ENCODE measurements around the gene PACRG. TPM values are rescaled to one million over a fixed set of nuclear protein-coding genes. Genes with fewer than 3 reads are reported as not detected.

Gene PACRG
- total and polyA plus RNA-seq, 10 of the 15 experiments (the other 5 are each of a cell fraction or from before 2014, with no cell fraction given) = not detected

- intact Hi-C loops (cut with micrococcal nuclease; ENCODE audit: unreplicated experiment) = no loop called here
- POLR2A ChIA-PET = no interaction called here
- TF ChIP-seq JUND (IDR thresholded peaks at IDR 0.05; ENCODE audit: low read depth, low read length) (no peak), GABPA (IDR thresholded peaks at IDR 0.05; ENCODE audit: low read depth) (no peak), GATAD2B (conservative IDR thresholded peaks at IDR 0.05; ENCODE audit: low read depth) (no peak), IRF3 (IDR thresholded peaks at IDR 0.05) (no peak), SMAD1 (IDR thresholded peaks at IDR 0.05; ENCODE audit: low read depth, partially characterized antibody) (no peak), NKRF (conservative IDR thresholded peaks at IDR 0.05) (no peak), ZBTB4 (CRISPR knock-in tag; IDR thresholded peaks at IDR 0.05) (no peak), PRDM15 (CRISPR knock-in tag; IDR thresholded peaks at IDR 0.05) (no peak), FOXK2 (IDR thresholded peaks at IDR 0.05) (no peak), CHD4 (IDR thresholded peaks at IDR 0.05) (no peak), MXI1 (IDR thresholded peaks at IDR 0.05; ENCODE audit: low read depth, low read length) (no peak), HCFC1 (IDR thresholded peaks at IDR 0.05; ENCODE audit: low read length) (no peak), PBX3 (IDR thresholded peaks at IDR 0.05; ENCODE audit: insufficient replicate concordance, low read depth, low read length) (no peak), ZNF24 (IDR thresholded peaks at IDR 0.05) (no peak)
Measured at GRCh38 chr6:163123098-163123497, 395.3 kb downstream of the PACRG start.

More at GRCh38 chr6:163123098-163123497, 395.3 kb downstream of the PACRG start:
- ChIA-PET SMC1A (ENCODE audit: uncharacterized antibody, unreplicated experiment) (no interaction called here), RAD21 (ENCODE audit: unreplicated experiment) (no interaction called here), CTCF (interaction anchor here (0.7 kb wide), 1 partner anchor 464 kb away, joined by 3 read pairs; no protein-coding TSS in a partner anchor)
- H3K4me3 ChIP-seq = no peak overlapping the region
- in situ Hi-C loops (cut with MboI) = no loop called here
- H3K36me3 ChIP-seq (ENCODE audit: control insufficient read depth in 2 of 2, insufficient read depth in 2 of 2, low read length in 1 of 2) = no peaks in the 10 kb centered on the region
- no peak overlapping the region for H3K9ac ChIP-seq (ENCODE audit: control insufficient read depth, insufficient read depth, low read length)
- WGBS (ENCODE audit: insufficient coverage, insufficient replicate concordance, low lambda C conversion rate, missing lambda C conversion rate) = 70% methylated on average over 9 of the region's 9 CpGs
- H3K79me2 ChIP-seq (ENCODE audit: control insufficient read depth, insufficient read depth, low read length) = no peaks in the 10 kb centered on the region
- FAIRE-seq = no peak
- no peaks in the 10 kb centered on the region for H4K20me1 ChIP-seq (ENCODE audit: control insufficient read depth, insufficient read depth)
- no peak overlapping the region for H2AFZ ChIP-seq (ENCODE audit: control insufficient read depth, low read depth, low read length)
- no peaks in the 10 kb centered on the region for H3K4me1 ChIP-seq (ENCODE audit: control insufficient read depth, insufficient read depth, low read length)
- no peak overlapping the region for H3K27ac ChIP-seq (ENCODE audit: control insufficient read depth, insufficient read depth)
- H3K27me3 ChIP-seq (replicated peaks in 1 of 2; ENCODE audit: control insufficient read depth in 2 of 2, insufficient read depth in 2 of 2, low read length in 1 of 2) = no peaks in the 10 kb centered on the region
- BruUV-seq (replicated peaks) = no TSS peak
- H3K9me3 ChIP-seq (replicated peaks; ENCODE audit: control insufficient read depth, insufficient read depth, low read length) = no peaks in the 10 kb centered on the region
- DNase-seq (ENCODE audit: low read depth, low spot score) = no peak
- no peak overlapping the region for H3K4me2 ChIP-seq (ENCODE audit: control insufficient read depth, insufficient read depth)
- no peak for ATAC-seq
